ACC112 (cell line): ENCODE results near the gene ARHGAP23.
"Not testable (repeated sequence)": the region's sequence is repeated elsewhere in the genome, so short reads cannot be mapped to it uniquely, and the experiment has no call there.

Source experiments
- H2AFZ ChIP-seq: fragments of 200-600 bp; sonication (generic); one replicate; pipeline ENCODE4 v1.6.0; 2017; ENCODE audit warnings: antibody characterized with exemption, low read length; ENCODE audit not compliant: unreplicated experiment
- H3K27ac ChIP-seq: fragments of 200-600 bp; sonication (generic); 2 replicates; pipeline ENCODE4 v1.5.1; 2014; ENCODE audit warnings: low read depth, mild to moderate bottlenecking, antibody characterized with exemption, low read length, moderate library complexity
- H3K27me3 ChIP-seq: fragments of 200-600 bp; sonication (generic); 2 replicates; pipeline ENCODE4 v1.6.1; 2014; ENCODE audit warnings: mild to moderate bottlenecking, antibody characterized with exemption, low read length, moderate library complexity, mixed read lengths; ENCODE audit not compliant: insufficient read depth
- H3K36me3 ChIP-seq: fragments of 200-600 bp; sonication (generic); 2 replicates; pipeline ENCODE4 v1.6.1; 2016; ENCODE audit warnings: mild to moderate bottlenecking, antibody characterized with exemption, low read length, moderate library complexity, mixed read lengths; ENCODE audit not compliant: insufficient read depth
- H3K4me1 ChIP-seq: fragments of 200-600 bp; sonication (generic); one replicate; pipeline ENCODE4 v1.6.1; 2016; ENCODE audit warnings: low read length, mixed read lengths; ENCODE audit not compliant: insufficient read depth, unreplicated experiment, control insufficient read depth
- H3K4me3 ChIP-seq: fragments of 200-600 bp; sonication (generic); 2 replicates; pipeline ENCODE4 v1.5.1; 2014; ENCODE audit warnings: mild to moderate bottlenecking, low read depth, low read length
- H3K79me2 ChIP-seq: fragments of 200-600 bp; sonication (generic); one replicate; pipeline ENCODE4 v1.6.0; 2016; ENCODE audit warnings: low read length; ENCODE audit not compliant: control insufficient read depth, unreplicated experiment, insufficient read depth

Gene ARHGAP23

GRCh38 chr17:38477417-38477816 is 49.2 kb downstream of the ARHGAP23 start:
- not testable (repeated sequence) for H3K36me3 ChIP-seq, H3K79me2 ChIP-seq, H3K27ac ChIP-seq, H3K4me1 ChIP-seq, H2AFZ ChIP-seq, H3K4me3 ChIP-seq, H3K27me3 ChIP-seq

- H3K27ac ChIP-seq, H3K79me2 ChIP-seq, H3K4me1 ChIP-seq, H3K36me3 ChIP-seq, H2AFZ ChIP-seq, H3K27me3 ChIP-seq, H3K4me3 ChIP-seq: not testable (repeated sequence)
Measured at GRCh38 chr17:38477951-38478350, 49.7 kb downstream of the ARHGAP23 start.

- H3K4me3 ChIP-seq, H2AFZ ChIP-seq, H3K27me3 ChIP-seq, H3K79me2 ChIP-seq, H3K27ac ChIP-seq, H3K36me3 ChIP-seq, H3K4me1 ChIP-seq: not testable (repeated sequence)
Measured at GRCh38 chr17:38478667-38479066, 50.4 kb downstream of the ARHGAP23 start.

GRCh38 chr17:38482039-38482699 is 53.9 kb downstream of the ARHGAP23 start:
- H3K4me1 ChIP-seq = not testable (repeated sequence)

GRCh38 chr17:38482700-38483043 is 54.4 kb downstream of the ARHGAP23 start:
- H3K36me3 ChIP-seq, H3K79me2 ChIP-seq: not testable (repeated sequence)

More at GRCh38 chr17:38482039-38482699, 53.9 kb downstream of the ARHGAP23 start:
- H2AFZ ChIP-seq, H3K36me3 ChIP-seq, H3K27ac ChIP-seq, H3K27me3 ChIP-seq, H3K4me3 ChIP-seq, H3K79me2 ChIP-seq: not testable (repeated sequence)

GRCh38 chr17:38484242-38485145 is 56.2 kb downstream of the ARHGAP23 start:
- H3K27me3 ChIP-seq, H3K4me1 ChIP-seq, H3K27ac ChIP-seq, H3K79me2 ChIP-seq, H3K4me3 ChIP-seq, H3K36me3 ChIP-seq, H2AFZ ChIP-seq: not testable (repeated sequence)

More at GRCh38 chr17:38482700-38483043, 54.4 kb downstream of the ARHGAP23 start:
- not testable (repeated sequence) for H3K27ac ChIP-seq, H3K27me3 ChIP-seq, H3K4me3 ChIP-seq, H3K4me1 ChIP-seq, H2AFZ ChIP-seq

- H3K27ac ChIP-seq = no peak overlapping the region
- H3K36me3 ChIP-seq = no peaks in the 10 kb centered on the region
- no peaks in the 10 kb centered on the region for H3K27me3 ChIP-seq
- no peaks in the 10 kb centered on the region for H3K4me1 ChIP-seq
- no peak overlapping the region for H3K4me3 ChIP-seq
- no peak overlapping the region for H2AFZ ChIP-seq
- peaks cover 2% of the 10 kb centered on the region for H3K79me2 ChIP-seq
Measured at GRCh38 chr17:38485146-38485468, 56.8 kb downstream of the ARHGAP23 start.

GRCh38 chr17:38485681-38486298 is 57.5 kb downstream of the ARHGAP23 start:
- not testable (repeated sequence) for H3K27ac ChIP-seq, H3K4me1 ChIP-seq, H2AFZ ChIP-seq, H3K4me3 ChIP-seq, H3K79me2 ChIP-seq, H3K36me3 ChIP-seq, H3K27me3 ChIP-seq

- H3K79me2 ChIP-seq, H3K36me3 ChIP-seq, H2AFZ ChIP-seq, H3K4me3 ChIP-seq, H3K27ac ChIP-seq, H3K27me3 ChIP-seq, H3K4me1 ChIP-seq: not testable (repeated sequence)
Measured at GRCh38 chr17:38489774-38490173, 61.5 kb downstream of the ARHGAP23 start.

- not testable (repeated sequence) for H3K27me3 ChIP-seq, H3K4me3 ChIP-seq, H3K4me1 ChIP-seq, H3K27ac ChIP-seq, H2AFZ ChIP-seq, H3K36me3 ChIP-seq, H3K79me2 ChIP-seq
Measured at GRCh38 chr17:38491346-38492066, 63.2 kb downstream of the ARHGAP23 start.
